Measurements from ENCODE around the gene ARHGEF1.
"Not testable (repeated sequence)": the region's sequence is repeated elsewhere in the genome, so short reads cannot be mapped to it uniquely, and the experiment has no call there.

ARHGEF1 gene

GRCh38 chr19:41906271-41906670, 23.3 kb downstream of the ARHGEF1 start:
- DNase-seq: no peak

GRCh38 chr19:41906916-41907680, 24.1 kb downstream of the ARHGEF1 start:
- DNase-seq: no peak

DNA sequence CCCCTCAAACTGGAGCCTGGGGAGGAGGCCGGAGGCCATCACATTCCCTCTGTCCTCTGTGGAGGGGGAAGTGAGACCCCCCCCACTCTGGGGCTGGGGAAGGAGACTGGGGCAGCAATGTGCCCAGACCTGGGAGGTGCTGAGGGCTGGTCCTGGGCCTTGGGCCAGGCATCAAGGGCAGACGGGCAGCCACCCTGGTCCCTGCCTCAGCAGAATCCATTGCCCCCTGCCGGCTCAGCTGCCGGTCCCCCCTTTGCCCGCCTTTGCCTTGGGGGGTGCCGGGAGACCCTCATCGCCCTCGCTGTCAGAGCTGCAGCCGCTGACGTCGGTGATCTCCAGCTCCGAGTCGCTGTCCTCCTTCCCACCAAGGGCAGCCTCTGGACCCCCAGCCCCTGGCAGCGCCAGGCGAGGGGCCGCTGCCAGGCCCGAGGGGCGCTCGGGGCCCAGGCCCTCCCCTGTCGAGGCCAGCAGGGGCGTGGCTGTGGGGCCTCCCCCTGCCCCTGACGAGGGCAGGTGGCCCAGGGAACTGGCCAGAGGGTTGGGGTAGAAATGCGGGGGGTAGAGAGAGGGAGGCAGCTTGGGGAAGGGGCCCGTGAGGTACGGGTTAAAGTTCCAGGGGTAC, 25.1 kb downstream of the ARHGEF1 start:
- DNase-seq: no peak

DNA sequence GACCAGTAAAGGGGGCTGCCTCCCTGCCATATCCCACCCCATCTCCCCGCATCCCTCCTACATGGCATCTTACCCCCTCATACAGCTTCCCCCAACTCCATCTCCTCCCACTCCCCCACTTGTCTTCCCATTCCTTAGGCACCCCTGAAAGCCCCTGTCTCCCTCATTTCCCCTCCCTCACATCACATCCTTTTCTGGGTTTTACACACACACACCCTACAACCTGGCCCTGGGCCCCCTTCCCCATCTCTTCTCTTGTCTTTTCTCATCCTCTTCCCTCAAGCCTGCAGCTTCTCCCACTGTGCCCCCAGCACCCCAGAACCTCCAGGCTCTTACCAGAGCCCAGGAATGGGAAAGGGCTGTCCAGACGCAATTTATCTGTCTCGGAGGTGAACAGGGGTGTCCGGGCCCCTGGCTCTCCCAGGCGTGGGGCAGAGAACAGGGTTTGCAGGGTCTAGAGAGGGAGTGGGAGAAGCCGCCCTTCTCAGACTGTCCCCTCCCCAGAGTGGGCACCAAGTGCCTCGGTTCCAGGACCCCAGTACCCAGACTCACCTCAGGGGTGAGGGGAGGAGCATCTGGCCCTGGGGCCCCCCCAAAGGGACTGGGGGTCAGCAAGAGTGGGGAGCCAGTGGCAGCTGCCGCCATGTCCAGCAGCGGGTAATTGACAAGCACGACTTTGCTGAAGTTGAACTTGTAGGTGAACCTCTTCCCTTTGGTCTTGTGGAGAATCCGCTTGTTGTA, 25.9 kb downstream of the ARHGEF1 start:
- DNase-seq: no peak

GRCh38 chr19:41909706-41910105, 26.7 kb downstream of the ARHGEF1 start:
- DNase-seq: no peak

- no peak for DNase-seq
Measured at GRCh38 chr19:41910240-41910991, 27.4 kb downstream of the ARHGEF1 start.

DNA sequence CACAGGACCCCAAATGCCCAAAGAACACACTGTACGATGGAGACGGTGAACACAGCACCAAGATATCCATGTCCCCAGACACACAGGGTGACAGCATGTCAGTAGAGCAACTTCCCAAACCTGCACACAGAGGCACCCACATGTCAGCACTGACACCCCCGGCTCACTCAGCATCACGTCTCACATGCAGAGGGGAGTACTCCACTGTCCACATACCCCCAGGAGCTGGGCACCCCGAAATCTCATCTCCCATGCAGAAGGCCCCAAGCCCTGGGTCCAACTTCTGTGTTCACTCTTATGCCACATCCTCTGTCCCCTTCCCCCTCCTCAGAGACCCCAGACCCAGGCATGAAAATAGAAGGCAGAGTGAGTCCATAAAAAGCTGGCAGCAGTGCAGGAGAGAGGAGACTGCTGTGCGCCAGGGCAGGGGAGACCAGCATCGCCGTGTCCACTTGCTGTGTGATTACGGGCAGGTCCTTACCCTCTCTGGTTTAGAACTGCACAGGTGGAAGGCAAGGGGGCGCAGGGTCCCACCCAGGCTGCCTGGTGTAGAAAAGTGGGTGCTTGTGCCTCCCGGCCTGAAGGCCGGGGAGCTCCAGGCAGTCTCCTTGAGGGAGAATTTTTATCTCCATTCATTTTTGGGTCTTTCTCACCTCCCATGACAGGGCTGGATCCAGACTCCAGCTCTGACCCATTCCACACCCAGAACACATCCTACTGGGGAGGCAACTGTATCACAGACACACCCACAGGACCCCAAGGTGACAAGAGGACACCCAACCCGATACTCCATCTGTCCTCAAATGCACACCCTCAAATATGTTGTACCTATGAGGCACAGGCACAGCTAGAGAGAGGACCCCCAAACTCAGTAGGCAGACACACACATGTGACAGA, 28.3 kb downstream of the ARHGEF1 start:
- DNase-seq: no peak

DNA sequence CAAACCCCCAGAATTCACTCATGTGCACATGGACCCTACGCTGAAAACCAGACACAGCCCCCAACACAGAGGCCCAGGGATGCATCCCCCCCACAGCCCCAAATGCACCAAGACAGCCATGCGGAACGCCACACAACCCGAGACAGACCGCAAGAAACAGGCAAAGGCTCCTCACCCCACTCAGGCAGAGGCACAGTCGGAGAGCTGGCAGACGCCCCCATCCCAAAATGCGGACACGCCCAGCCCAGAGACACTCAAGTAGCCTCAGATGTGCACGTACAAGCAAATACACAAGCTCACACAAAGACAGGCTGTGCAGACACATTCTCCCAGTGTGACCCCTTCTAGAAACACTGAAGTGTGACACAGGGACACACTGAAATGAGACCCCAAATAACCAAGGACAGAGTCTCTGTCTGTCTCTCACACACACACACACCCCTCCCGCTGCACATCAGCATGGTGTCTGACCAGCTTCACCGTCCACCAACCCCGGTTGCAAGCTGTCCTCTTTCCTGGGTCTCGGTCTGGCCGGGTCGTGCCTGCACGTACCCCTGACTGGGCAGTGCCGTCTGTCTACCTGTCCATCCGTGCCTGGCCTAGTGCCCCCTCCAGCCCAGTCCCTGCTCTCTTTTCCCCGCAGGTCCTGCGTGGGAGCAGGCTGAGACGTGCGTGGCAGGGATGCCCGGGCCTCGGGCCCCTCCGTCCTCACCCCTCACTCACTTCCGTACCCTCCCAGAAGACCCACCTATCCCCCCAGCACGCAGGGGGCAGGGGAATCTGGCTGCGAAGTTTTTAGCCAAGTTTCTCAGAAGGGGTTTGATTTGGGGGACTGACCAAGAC, 29.1 kb downstream of the ARHGEF1 start:
- no peak for DNase-seq

DNA sequence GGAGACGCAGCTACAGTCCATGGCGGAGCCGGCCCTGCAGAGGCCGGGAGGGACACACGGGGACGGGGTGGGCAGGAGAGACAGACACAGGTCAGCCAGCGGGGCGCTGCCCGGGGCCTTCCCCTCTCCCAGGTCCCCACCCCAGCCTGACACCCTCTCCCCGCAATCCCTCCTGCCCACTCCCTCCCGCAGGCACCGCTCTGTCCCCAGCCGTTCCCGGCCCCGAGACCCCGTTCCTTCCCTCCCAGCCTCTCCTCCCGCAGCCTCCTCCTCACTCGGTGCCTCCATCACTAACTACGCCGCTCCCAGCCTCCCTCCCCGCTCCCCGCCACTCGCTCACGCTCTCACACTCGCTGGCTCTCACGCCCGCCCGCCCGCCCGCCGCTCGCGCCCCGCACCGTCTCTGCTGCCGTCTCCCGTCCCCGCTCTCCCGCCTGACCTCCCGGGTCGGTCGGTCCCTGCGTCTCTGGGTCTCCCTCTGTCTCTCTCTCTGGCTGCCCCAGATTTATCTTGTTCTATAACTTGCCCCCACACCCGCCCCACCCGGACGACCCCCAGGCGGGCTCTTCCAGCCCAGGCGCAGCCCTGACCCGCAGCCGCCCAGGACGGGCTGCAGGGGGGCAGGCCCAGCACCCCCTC, 30.0 kb downstream of the ARHGEF1 start:
- no peak for DNase-seq

DNA sequence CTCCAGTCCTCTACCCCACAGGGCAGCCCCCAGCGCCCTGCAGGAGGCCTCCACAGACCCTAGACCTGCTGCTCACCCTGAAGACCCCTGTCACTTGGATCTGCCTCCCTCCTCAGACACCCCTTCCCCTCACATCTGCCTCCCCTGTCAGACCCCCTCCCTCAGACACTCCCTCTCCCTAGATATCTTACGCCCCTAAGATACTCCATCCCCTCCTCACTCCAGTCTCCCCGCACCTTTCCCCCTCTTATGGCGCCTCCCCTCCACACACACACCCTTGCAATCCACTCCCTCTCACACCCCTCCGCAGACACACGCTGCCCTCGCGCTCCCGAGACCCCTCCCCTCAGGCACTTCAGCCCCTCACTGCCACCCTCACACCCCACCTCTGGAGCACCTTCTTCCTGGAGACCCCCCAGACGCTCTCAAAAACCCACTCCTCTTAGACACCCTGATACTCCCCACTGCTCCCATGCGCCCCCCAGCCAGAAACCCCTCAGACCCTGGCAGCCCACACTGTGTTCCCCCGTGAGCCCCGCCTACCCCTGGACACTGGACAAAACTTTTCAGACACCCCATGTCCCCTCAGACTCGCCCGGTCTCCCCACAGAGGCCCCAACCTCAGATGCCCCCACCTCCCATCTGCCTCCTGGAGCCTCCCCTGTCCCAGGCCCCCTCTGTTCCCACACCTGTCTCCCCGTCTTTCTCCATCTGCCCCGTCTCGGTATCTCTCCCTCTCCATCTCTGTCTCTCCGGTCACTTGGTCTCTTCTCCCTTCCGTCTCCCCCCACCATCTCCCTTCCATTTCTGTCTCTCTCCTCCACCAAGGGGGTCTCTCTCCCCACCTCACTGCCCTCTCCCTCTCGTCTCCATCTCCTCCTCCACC, 30.8 kb downstream of the ARHGEF1 start:
- DNase-seq: no peak

- not testable (repeated sequence) for DNase-seq
Measured at GRCh38 chr19:41914424-41914834, 31.4 kb downstream of the ARHGEF1 start.

- no peak for DNase-seq
Measured at GRCh38 chr19:41915021-41915775, 32.2 kb downstream of the ARHGEF1 start.

- no peak for DNase-seq
Measured at GRCh38 chr19:41915776-41916414, 32.9 kb downstream of the ARHGEF1 start.

DNA sequence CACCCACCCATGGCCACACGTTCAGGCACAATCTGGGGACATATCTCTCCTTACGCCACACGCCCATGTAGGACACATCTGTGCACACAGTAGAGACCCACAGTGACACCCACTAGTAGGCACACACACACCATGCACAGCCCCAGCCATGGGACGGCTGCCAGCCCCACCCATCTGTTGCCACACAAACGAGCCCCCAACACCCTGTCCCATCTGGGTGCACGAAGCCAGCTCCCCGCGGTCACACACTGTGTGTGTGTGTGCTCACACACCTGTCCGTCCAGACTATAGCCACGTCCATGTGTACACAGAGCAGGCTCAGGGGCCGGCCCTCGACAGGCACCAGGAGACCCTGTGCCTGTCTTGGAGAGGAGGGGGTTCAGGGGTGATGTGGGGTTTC, 34.7 kb downstream of the ARHGEF1 start:
- no peak for DNase-seq

DNA sequence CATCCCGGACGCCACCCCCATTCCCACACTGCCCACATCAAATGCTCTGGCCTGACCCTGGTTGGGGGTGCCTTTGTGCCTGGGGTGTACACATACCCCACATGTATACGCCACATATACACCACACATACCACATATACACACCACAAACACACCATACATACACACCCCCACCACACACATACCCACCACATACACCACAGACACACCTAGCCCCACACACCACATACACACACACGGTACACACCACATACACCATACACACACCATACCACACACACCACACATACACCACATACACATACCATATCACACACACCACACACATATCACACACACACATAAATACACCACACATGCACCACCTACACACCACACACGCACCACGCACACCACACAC, 35.1 kb downstream of the ARHGEF1 start:
- no peak for DNase-seq

DNA sequence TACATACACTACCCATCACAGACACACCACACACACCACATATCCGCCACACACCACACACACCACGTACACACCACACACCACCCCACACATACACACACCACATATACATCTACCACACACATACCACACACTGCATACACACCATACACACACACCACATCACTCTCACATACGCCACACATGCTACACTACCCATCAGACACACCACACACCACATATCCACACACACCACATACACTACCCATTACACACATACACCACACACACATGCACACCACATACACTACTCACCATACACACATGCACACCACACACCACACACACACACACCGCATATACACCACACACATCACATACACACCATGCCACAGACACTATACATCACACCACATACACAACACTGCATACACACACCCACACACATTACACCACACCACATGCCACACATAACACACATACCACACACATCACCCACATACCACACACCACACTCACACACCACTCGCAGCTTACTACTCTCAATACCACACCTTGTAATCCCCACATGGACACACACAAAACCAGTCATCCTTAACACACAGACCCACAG, 35.8 kb downstream of the ARHGEF1 start:
- DNase-seq: no peak

DNA sequence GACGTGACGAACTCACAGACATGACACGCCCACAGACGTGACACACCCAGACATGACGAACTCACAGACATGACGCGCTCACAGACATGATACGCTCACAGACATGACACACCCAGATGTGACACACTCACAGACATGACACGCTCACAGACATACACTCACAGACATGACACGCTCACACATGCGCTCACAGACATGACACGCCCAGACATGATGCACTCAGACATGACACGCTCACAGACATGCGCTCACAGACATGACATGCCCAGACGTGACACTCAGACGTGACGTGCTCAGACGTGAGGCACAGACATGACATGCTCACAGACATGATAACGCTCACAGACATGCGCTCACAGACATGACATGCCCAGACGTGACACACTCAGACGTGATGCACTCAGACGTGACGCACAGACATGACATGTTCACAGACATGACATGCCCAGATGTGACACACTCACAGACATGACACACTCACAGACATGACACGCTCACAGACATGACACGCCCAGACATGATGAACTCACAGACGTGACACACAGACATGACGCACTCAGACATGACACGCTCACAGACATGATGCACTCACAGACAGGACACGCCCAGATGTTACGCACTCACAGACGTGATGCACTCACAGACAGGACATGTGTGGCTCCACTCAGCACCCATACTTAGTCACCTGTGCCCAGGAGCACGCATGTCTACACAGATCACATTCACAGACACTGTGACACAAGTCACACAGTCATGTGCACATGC, 37.1 kb downstream of the ARHGEF1 start:
- no peak for DNase-seq
